ENCODE data around the gene INIP. TPM values are rescaled to one million over a fixed set of nuclear protein-coding genes. Genes with fewer than 3 reads are reported as not detected.

The INIP gene
- total and polyA plus RNA-seq, 2 experiments from 2014 or later, result 16.7 to 30.4 TPM

- H3K9me3 Mint-ChIP-seq, result no peaks in the 10 kb centered on the region
- H3K27ac Mint-ChIP-seq, result no peak overlapping the region
- TF ChIP-seq JUNB (IDR thresholded peaks at IDR 0.05; ENCODE audit: unreplicated experiment) (no peak), ZNF114 (CRISPR knock-in tag; IDR thresholded peaks at IDR 0.05) (no peak), STAT1 (IDR thresholded peaks at IDR 0.05; ENCODE audit: unreplicated experiment) (no peak), NANOG (IDR thresholded peaks at IDR 0.05; ENCODE audit: borderline replicate concordance) (no peak), EZH2phosphoT487 (IDR thresholded peaks at IDR 0.05; ENCODE audit: unreplicated experiment) (no peak), POLR2AphosphoS5 (IDR thresholded peaks at IDR 0.05; ENCODE audit: low read depth) (no peak), EZH2 (IDR thresholded peaks at IDR 0.05; ENCODE audit: low read depth, unreplicated experiment) (no peak), ZNF462 (CRISPR knock-in tag; IDR thresholded peaks at IDR 0.05) (no peak), ETS1 (IDR thresholded peaks at IDR 0.05) (no peak), CREB1 (CRISPR knock-in tag; IDR thresholded peaks at IDR 0.05; ENCODE audit: low read depth) (no peak), ZNF331 (CRISPR knock-in tag; IDR thresholded peaks at IDR 0.05; ENCODE audit: low read depth) (no peak), CTCF (conservative IDR thresholded peaks at IDR 0.05; ENCODE audit: low read depth in 2 of 2) (no peak), REST (IDR thresholded peaks at IDR 0.05; ENCODE audit: unreplicated experiment) (no peak)
- Histone ChIP-seq H3K4me2 (peak overlapping the region; percentile 94), H3F3A (replicated peaks; ENCODE audit: low read depth) (peaks cover 10% of the 10 kb centered on the region; the same call in 1 of the 2 replicates), H3K27me3 (ENCODE audit: insufficient read depth) (peaks cover 12% of the 10 kb centered on the region), H3K36me3 (ENCODE audit: insufficient read depth) (no peaks in the 10 kb centered on the region), H3K4me1 (ENCODE audit: insufficient read depth) (peaks cover 12% of the 10 kb centered on the region), H3K79me2 (replicated peaks; ENCODE audit: insufficient read depth) (no peaks in the 10 kb centered on the region; the same call in 1 of the 2 replicates), H3K27ac (ENCODE audit: low read depth) (no peak overlapping the region), H4K20me1 (replicated peaks; ENCODE audit: insufficient read depth) (peaks cover 4% of the 10 kb centered on the region; the same call in 1 of the 2 replicates), H2AFZ (no peak overlapping the region), H3K9me2 (ENCODE audit: insufficient read depth) (no peaks in the 10 kb centered on the region), H3K4me3 (peak overlapping the region; percentile 84)
- DNase-seq (ENCODE audit: low spot score), result no peak
- H3K27me3 Mint-ChIP-seq (ENCODE audit: insufficient read depth, low read depth, poor library complexity), result peaks cover 11% of the 10 kb centered on the region
- no peaks in the 10 kb centered on the region; the same call in 2 of the 3 replicates for H3K36me3 Mint-ChIP-seq (ENCODE audit: low read depth)
- no peak overlapping the region for H3K4me3 Mint-ChIP-seq
- peaks cover 23% of the 10 kb centered on the region for H3K4me1 Mint-ChIP-seq
- ATAC-seq, result no peak; the same call in 2 of the 3 replicates
These were observed 32.8 kb upstream of the INIP start for GRCh38 chr9:112750764-112751055.

Measured in GM23338 (cell line).